ENCODE measurements around the gene PSKH1.

Gene PSKH1

GRCh38 chr16:67917140-67917851, 24.2 kb downstream of the PSKH1 start:
- Histone ChIP-seq H3K4me1 (ENCODE audit: control insufficient read depth in 1 of 2, insufficient read depth in 2 of 2, low read length in 2 of 2) (peaks cover 0 to 25% of the 10 kb centered on the region in 2 donors), H3K27me3 (ENCODE audit: low read depth, low read length) (no peaks in the 10 kb centered on the region), H3K36me3 (ENCODE audit: control insufficient read depth in 1 of 2, insufficient read depth in 2 of 2, low read length in 2 of 2) (peaks cover 5 to 8% of the 10 kb centered on the region in 2 donors), H3K4me3 (ENCODE audit: low read depth in 1 of 2, low read length in 2 of 2) (no peak overlapping the region), H3K9me3 (ENCODE audit: control insufficient read depth in 1 of 2, low read length in 2 of 2) (no peaks in the 10 kb centered on the region), H3K27ac (ENCODE audit: low read length) (peak overlapping the region; percentile 25)

DNA sequence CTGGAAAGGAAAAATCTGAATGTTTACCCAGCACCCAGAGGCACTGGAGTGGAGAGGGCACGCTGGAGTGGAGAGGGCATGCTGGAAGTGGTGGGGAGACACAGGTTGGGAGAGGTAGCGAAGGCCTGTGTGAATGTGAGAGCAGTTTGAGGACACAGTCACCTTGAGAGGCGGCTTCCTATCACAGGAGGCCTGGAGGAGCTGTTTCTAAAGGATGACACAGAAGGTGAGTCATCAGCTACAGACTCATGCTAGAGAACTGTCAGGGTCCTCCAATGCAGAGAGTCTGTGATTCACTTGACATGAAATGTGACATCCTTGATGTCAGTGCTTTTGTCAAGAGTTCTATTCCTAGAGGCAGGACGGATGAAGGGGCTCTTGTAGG, 24.8 kb downstream of the PSKH1 start:
- Histone ChIP-seq H3K27me3 (ENCODE audit: low read depth, low read length) (no peaks in the 10 kb centered on the region), H3K27ac (ENCODE audit: low read length) (peak overlapping the region; percentile 25), H3K36me3 (ENCODE audit: control insufficient read depth in 1 of 2, insufficient read depth in 2 of 2, low read length in 2 of 2) (peaks cover 5 to 8% of the 10 kb centered on the region in 2 donors), H3K9me3 (ENCODE audit: control insufficient read depth in 1 of 2, low read length in 2 of 2) (no peaks in the 10 kb centered on the region), H3K4me1 (ENCODE audit: control insufficient read depth in 1 of 2, insufficient read depth in 2 of 2, low read length in 2 of 2) (peaks cover 0 to 25% of the 10 kb centered on the region in 2 donors), H3K4me3 (ENCODE audit: low read depth in 1 of 2, low read length in 2 of 2) (no peak overlapping the region)

- peaks cover 0 to 37% of the 10 kb centered on the region in 2 donors for H3K4me1 ChIP-seq (ENCODE audit: control insufficient read depth in 1 of 2, insufficient read depth in 2 of 2, low read length in 2 of 2)
- H3K36me3 ChIP-seq (ENCODE audit: control insufficient read depth in 1 of 2, insufficient read depth in 2 of 2, low read length in 2 of 2): peaks cover 0 to 4% of the 10 kb centered on the region in 2 donors
- no peaks in the 10 kb centered on the region for H3K27me3 ChIP-seq (ENCODE audit: low read depth, low read length)
- H3K9me3 ChIP-seq (ENCODE audit: control insufficient read depth in 1 of 2, low read length in 2 of 2): no peaks in the 10 kb centered on the region
- H3K27ac ChIP-seq (ENCODE audit: low read length): no peak overlapping the region
- no peak overlapping the region for H3K4me3 ChIP-seq (ENCODE audit: low read depth in 1 of 2, low read length in 2 of 2)
Measured at GRCh38 chr16:67919622-67920221, 26.7 kb downstream of the PSKH1 start.

DNA sequence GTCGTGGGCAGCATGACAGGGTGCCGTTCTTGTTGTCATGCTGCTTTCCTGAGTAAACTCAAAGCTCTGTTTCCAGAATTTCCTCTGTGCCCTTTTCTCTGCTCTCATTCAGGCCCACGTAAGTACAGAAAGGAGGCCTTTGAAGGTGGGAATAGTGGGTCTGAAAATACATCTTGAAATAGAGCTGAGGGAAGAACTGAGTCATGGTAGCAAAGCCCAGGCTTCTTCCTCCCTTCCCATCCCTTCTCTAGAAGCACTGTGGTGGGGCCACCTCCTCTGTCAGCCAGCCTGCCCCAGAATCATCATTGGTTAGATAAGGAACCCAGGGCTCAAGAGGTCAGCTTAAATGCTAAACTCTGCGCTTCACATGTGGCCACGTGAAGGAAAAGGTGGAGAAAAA, 29.2 kb downstream of the PSKH1 start:
- Histone ChIP-seq H3K27ac (ENCODE audit: low read length) (no peak overlapping the region), H3K36me3 (ENCODE audit: control insufficient read depth in 1 of 2, insufficient read depth in 2 of 2, low read length in 2 of 2) (peaks cover 0 to 4% of the 10 kb centered on the region in 2 donors), H3K27me3 (ENCODE audit: low read depth, low read length) (no peaks in the 10 kb centered on the region)

DNA sequence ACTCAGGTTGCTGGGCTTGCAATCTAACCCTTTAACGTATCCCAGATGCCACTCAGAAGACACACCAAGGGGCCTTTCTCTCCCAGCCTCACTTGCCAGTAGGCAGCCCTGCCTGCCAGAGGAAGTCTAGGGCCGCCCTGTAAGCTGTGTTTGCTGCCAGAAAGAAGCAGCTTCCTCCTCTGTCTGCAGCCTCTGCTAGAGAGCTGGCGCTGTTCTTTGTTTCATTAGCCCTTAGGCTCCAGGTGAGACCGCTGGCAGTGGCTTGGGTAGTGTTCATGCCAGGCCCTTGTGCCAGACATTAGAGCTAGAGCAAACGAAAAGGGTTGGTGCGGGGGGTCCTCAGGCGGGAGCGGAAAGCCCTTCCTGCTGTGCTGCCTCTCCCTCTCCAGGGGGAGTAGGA, 29.7 kb downstream of the PSKH1 start:
- H3K27ac ChIP-seq (ENCODE audit: low read length): no peak overlapping the region
- no peaks in the 10 kb centered on the region for H3K9me3 ChIP-seq (ENCODE audit: control insufficient read depth in 1 of 2, low read length in 2 of 2)
- no peaks in the 10 kb centered on the region for H3K27me3 ChIP-seq (ENCODE audit: low read depth, low read length)
- H3K36me3 ChIP-seq (ENCODE audit: control insufficient read depth in 1 of 2, insufficient read depth in 2 of 2, low read length in 2 of 2): peaks cover 4 to 5% of the 10 kb centered on the region in 2 donors
- peaks cover 0 to 17% of the 10 kb centered on the region in 2 donors for H3K4me1 ChIP-seq (ENCODE audit: control insufficient read depth in 1 of 2, insufficient read depth in 2 of 2, low read length in 2 of 2)
- no peak overlapping the region for H3K4me3 ChIP-seq (ENCODE audit: low read depth in 1 of 2, low read length in 2 of 2)

More for the DNA sequence above, 29.2 kb downstream of the PSKH1 start:
- Histone ChIP-seq H3K4me3 (ENCODE audit: low read depth in 1 of 2, low read length in 2 of 2) (no peak overlapping the region), H3K9me3 (ENCODE audit: control insufficient read depth in 1 of 2, low read length in 2 of 2) (no peaks in the 10 kb centered on the region), H3K4me1 (ENCODE audit: control insufficient read depth in 1 of 2, insufficient read depth in 2 of 2, low read length in 2 of 2) (peaks cover 0 to 22% of the 10 kb centered on the region in 2 donors)

DNA sequence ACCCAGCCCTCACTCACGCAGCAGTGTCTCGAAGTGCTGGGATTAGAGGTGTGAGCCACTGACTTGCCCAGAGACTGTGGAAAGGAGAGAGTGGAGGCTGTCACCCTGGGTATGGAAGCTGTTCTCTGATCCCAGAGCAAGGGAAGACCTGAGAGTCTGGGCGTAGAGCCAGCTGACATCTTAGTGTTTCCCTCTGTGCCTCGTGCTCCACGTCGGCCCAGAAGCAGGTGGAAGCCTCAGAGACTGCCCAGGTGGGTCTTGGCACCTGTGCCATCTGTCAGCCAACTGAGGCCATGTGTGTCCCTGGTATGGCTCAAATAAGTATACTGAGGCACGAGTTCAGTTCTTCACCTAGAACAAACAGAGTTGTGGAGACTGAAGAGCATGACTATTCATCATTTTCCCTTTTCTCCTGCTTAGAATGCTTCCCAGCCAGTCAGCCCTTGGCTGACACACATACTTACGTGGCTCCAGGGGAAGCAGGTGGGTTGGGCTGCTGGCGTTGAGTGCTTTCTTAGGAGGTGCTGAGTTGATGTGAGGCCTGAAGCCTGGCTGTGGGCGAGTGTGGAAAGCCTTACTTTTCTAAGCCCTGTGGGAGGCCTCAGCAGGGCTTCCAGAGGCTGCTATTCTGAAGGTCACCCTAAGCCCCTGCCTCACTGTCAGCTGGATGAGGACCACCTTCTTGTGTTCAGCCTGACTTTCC, 30.5 kb downstream of the PSKH1 start:
- H3K4me1 ChIP-seq (ENCODE audit: control insufficient read depth in 1 of 2, insufficient read depth in 2 of 2, low read length in 2 of 2): peaks cover 0 to 12% of the 10 kb centered on the region in 2 donors
- no peak overlapping the region for H3K4me3 ChIP-seq (ENCODE audit: low read depth in 1 of 2, low read length in 2 of 2)
- no peaks in the 10 kb centered on the region for H3K27me3 ChIP-seq (ENCODE audit: low read depth, low read length)
- no peak overlapping the region for H3K27ac ChIP-seq (ENCODE audit: low read length)
- peaks cover 10 to 11% of the 10 kb centered on the region in 2 donors for H3K36me3 ChIP-seq (ENCODE audit: control insufficient read depth in 1 of 2, insufficient read depth in 2 of 2, low read length in 2 of 2)
- no peaks in the 10 kb centered on the region for H3K9me3 ChIP-seq (ENCODE audit: control insufficient read depth in 1 of 2, low read length in 2 of 2)

- H3K4me1 ChIP-seq (ENCODE audit: control insufficient read depth in 1 of 2, insufficient read depth in 2 of 2, low read length in 2 of 2): peaks cover 0 to 12% of the 10 kb centered on the region in 2 donors
- no peak overlapping the region for H3K4me3 ChIP-seq (ENCODE audit: low read depth in 1 of 2, low read length in 2 of 2)
Measured at GRCh38 chr16:67924140-67924906, 31.3 kb downstream of the PSKH1 start.

DNA sequence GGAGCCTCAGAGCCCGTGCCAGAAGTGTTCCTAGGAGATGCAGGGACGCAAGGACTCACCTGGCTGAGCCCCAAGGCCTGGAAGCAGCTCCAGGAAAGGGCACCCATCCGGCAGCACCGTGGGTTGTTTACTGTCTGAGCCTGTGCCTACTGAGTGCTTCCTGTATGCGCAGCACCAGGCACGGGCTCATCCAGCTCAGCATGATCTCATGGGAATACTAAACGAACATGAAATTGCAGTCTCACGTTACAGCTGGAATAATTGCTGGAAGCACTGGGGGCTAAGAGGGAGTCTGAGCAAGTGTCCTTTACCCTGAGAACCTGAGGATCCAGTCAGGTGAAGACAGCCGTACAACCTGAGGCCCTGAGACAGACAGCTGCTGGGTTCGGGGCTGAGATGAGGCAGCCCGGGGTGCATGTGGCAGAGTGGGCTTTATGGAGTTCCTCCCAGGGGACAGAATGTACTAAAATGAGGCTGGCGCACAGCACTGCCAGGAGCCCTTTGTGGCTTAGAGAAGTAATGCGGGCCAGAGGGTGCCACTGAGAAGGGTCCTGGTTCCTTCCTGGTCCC, 33.2 kb downstream of the PSKH1 start:
- Histone ChIP-seq H3K27me3 (ENCODE audit: low read depth, low read length) (no peaks in the 10 kb centered on the region), H3K4me1 (ENCODE audit: control insufficient read depth in 1 of 2, insufficient read depth in 2 of 2, low read length in 2 of 2) (peaks cover 0 to 12% of the 10 kb centered on the region in 2 donors), H3K36me3 (ENCODE audit: control insufficient read depth in 1 of 2, insufficient read depth in 2 of 2, low read length in 2 of 2) (peaks cover 14 to 32% of the 10 kb centered on the region in 2 donors), H3K27ac (ENCODE audit: low read length) (no peak overlapping the region), H3K9me3 (ENCODE audit: control insufficient read depth in 1 of 2, low read length in 2 of 2) (no peaks in the 10 kb centered on the region), H3K4me3 (ENCODE audit: low read depth in 1 of 2, low read length in 2 of 2) (no peak overlapping the region)

More at GRCh38 chr16:67924140-67924906, 31.3 kb downstream of the PSKH1 start:
- no peak overlapping the region for H3K27ac ChIP-seq (ENCODE audit: low read length)
- no peaks in the 10 kb centered on the region for H3K9me3 ChIP-seq (ENCODE audit: control insufficient read depth in 1 of 2, low read length in 2 of 2)
- peaks cover 12 to 17% of the 10 kb centered on the region in 2 donors for H3K36me3 ChIP-seq (ENCODE audit: control insufficient read depth in 1 of 2, insufficient read depth in 2 of 2, low read length in 2 of 2)
- H3K27me3 ChIP-seq (ENCODE audit: low read depth, low read length): no peaks in the 10 kb centered on the region

DNA sequence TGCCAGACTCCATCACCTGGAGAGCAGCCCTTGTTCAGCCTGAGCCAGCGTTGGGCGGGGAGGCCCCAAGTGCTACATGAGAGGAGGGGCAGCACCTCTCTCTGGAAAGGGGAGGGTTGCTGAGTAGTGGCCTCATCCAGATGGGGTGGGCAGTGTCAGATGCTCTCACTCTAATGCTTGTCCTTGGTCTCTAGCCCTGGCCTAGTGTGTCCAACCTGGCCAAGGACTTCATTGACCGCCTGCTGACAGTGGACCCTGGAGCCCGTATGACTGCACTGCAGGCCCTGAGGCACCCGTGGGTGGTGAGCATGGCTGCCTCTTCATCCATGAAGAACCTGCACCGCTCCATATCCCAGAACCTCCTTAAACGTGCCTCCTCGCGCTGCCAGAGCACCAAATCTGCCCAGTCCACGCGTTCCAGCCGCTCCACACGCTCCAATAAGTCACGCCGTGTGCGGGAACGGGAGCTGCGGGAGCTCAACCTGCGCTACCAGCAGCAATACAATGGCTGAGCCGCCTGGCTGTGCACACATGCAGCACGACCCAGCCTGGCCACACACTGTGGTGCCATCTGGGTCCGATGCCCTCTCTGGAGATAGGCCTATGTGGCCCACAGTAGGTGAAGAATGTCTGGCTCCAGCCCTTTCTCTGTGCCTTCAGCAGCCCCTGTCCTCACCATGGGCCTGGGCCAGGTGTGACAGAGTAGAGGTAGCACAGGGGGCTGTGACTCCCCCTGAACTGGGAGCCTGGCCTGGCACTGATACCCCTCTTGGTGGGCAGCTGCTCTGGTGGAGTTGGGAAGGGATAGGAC, 34.3 kb downstream of the PSKH1 start:
- no peak overlapping the region for H3K27ac ChIP-seq (ENCODE audit: low read length)
- H3K27me3 ChIP-seq (ENCODE audit: low read depth, low read length): no peaks in the 10 kb centered on the region
- H3K4me3 ChIP-seq (ENCODE audit: low read depth in 1 of 2, low read length in 2 of 2): no peak overlapping the region
- H3K36me3 ChIP-seq (ENCODE audit: control insufficient read depth in 1 of 2, insufficient read depth in 2 of 2, low read length in 2 of 2): peaks cover 14 to 32% of the 10 kb centered on the region in 2 donors
- H3K4me1 ChIP-seq (ENCODE audit: control insufficient read depth in 1 of 2, insufficient read depth in 2 of 2, low read length in 2 of 2): peaks cover 0 to 12% of the 10 kb centered on the region in 2 donors
- H3K9me3 ChIP-seq (ENCODE audit: control insufficient read depth in 1 of 2, low read length in 2 of 2): no peaks in the 10 kb centered on the region

DNA sequence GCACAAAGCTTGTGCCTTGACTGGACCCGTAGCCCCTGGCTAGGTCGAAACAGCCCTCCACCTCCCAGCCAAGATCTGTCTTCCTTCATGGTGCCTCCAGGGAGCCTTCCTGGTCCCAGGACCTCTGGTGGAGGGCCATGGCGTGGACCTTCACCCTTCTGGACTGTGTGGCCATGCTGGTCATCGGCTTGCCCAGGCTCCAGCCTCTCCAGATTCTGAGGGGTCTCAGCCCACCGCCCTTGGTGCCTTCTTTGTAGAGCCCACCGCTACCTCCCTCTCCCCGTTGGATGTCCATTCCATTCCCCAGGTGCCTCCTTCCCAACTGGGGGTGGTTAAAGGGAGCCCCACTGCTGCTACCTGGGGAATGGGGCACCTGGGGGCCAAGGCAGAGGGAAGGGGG, 35.1 kb downstream of the PSKH1 start:
- Histone ChIP-seq H3K4me3 (ENCODE audit: low read depth in 1 of 2, low read length in 2 of 2) (no peak overlapping the region), H3K27ac (ENCODE audit: low read length) (no peak overlapping the region), H3K9me3 (ENCODE audit: control insufficient read depth in 1 of 2, low read length in 2 of 2) (no peaks in the 10 kb centered on the region), H3K36me3 (ENCODE audit: control insufficient read depth in 1 of 2, insufficient read depth in 2 of 2, low read length in 2 of 2) (peaks cover 14 to 32% of the 10 kb centered on the region in 2 donors), H3K27me3 (ENCODE audit: low read depth, low read length) (no peaks in the 10 kb centered on the region), H3K4me1 (ENCODE audit: control insufficient read depth in 1 of 2, insufficient read depth in 2 of 2, low read length in 2 of 2) (peaks cover 0 to 11% of the 10 kb centered on the region in 2 donors)

Measured in muscle layer of duodenum (tissue), 2 donors.